Endometrium (tissue), 2 donors: Measurements from ENCODE around the gene SUGCT.
"Not testable (repeated sequence)": the region's sequence is repeated elsewhere in the genome, so short reads cannot be mapped to it uniquely, and the experiment has no call there.

Experiments used
- FAIRE-seq: peaks from 2 replicates; lab custom pipeline; 2012; peaks lifted over from hg19 to GRCh38; lab: Jason Lieb, UNC
- donor health status: control.
- donor health status: control.

SUGCT gene

GRCh38 chr7:40139891-40140290, 5.1 kb downstream of the SUGCT start:
- FAIRE-seq = not testable (repeated sequence)

- not testable (repeated sequence) for FAIRE-seq
Observed at GRCh38 chr7:40141916-40142315, 7.1 kb downstream of the SUGCT start.

GRCh38 chr7:40145596-40146130, 10.9 kb downstream of the SUGCT start:
- not testable (repeated sequence) for FAIRE-seq

GRCh38 chr7:40147371-40148246, 12.8 kb downstream of the SUGCT start:
- FAIRE-seq = no peak

GRCh38 chr7:40148247-40148580, 13.4 kb downstream of the SUGCT start:
- FAIRE-seq = not testable (repeated sequence)

- no peak for FAIRE-seq
Observed at GRCh38 chr7:40148671-40149070, 13.9 kb downstream of the SUGCT start.

- FAIRE-seq = no peak
Observed at GRCh38 chr7:40151504-40151903, 16.7 kb downstream of the SUGCT start.

GRCh38 chr7:40156988-40157387, 22.2 kb downstream of the SUGCT start:
- FAIRE-seq = no peak

- FAIRE-seq = no peak
Observed at GRCh38 chr7:40162516-40162915, 27.7 kb downstream of the SUGCT start.

GRCh38 chr7:40165216-40165615, 30.4 kb downstream of the SUGCT start:
- no peak for FAIRE-seq

GRCh38 chr7:40167291-40167690, 32.5 kb downstream of the SUGCT start:
- no peak for FAIRE-seq

GRCh38 chr7:40168266-40168665, 33.5 kb downstream of the SUGCT start:
- FAIRE-seq = not testable (repeated sequence)

- FAIRE-seq = not testable (repeated sequence)
Observed at GRCh38 chr7:40173121-40173520, 38.3 kb downstream of the SUGCT start.

GRCh38 chr7:40175256-40175655, 40.5 kb downstream of the SUGCT start:
- FAIRE-seq = not testable (repeated sequence)

- FAIRE-seq = no peak
Observed at GRCh38 chr7:40175725-40176510, 41.1 kb downstream of the SUGCT start.

GRCh38 chr7:40177071-40177470, 42.3 kb downstream of the SUGCT start:
- no peak for FAIRE-seq

- FAIRE-seq = no peak
Observed at GRCh38 chr7:40182452-40182851, 47.6 kb downstream of the SUGCT start.

GRCh38 chr7:40186586-40186985, 51.8 kb downstream of the SUGCT start:
- no peak for FAIRE-seq

GRCh38 chr7:40192036-40192435, 57.2 kb downstream of the SUGCT start:
- no peak for FAIRE-seq

GRCh38 chr7:40194745-40195144, 59.9 kb downstream of the SUGCT start:
- FAIRE-seq = no peak

- no peak for FAIRE-seq
Observed at GRCh38 chr7:40197527-40197926, 62.7 kb downstream of the SUGCT start.

- no peak for FAIRE-seq
Observed at GRCh38 chr7:40199076-40199802, 64.4 kb downstream of the SUGCT start.
